Suprapubic skin (tissue), 4 donors: ENCODE results near the gene TAF10. TPM values are rescaled to one million over a fixed set of nuclear protein-coding genes. Genes with fewer than 3 reads are reported as not detected.
A peak's percentile ranks its signal among the peaks of the same experiment; 100 is the strongest.

Experiments used
- DNase-seq, 2 donors: peaks; one replicate each; pipeline ENCODE4 v3.0.0-alpha.2; 2019; ENCODE audit warnings: low spot score in 2 of 2
- H3K27ac ChIP-seq: fragments of 200-600 bp; sonication (generic); one replicate; pipeline ENCODE4 v1.5.1; 2019
- H3K27me3 ChIP-seq: fragments of 200-600 bp; sonication (generic); one replicate; pipeline ENCODE4 v1.5.1; 2019
- H3K36me3 ChIP-seq: fragments of 200-600 bp; sonication (generic); one replicate; pipeline ENCODE4 v1.5.1; 2019
- H3K4me1 ChIP-seq: fragments of 200-600 bp; sonication (generic); one replicate; pipeline ENCODE4 v1.5.1; 2019
- H3K4me3 ChIP-seq: fragments of 200-600 bp; sonication (generic); one replicate; pipeline ENCODE4 v1.5.1; 2019; ENCODE audit warnings: mild to moderate bottlenecking
- H3K9me3 ChIP-seq: fragments of 200-600 bp; sonication (generic); one replicate; pipeline ENCODE4 v1.5.1; 2019
- EP300 ChIP-seq: sonication (generic); formaldehyde crosslinking; IDR thresholded peaks from one replicate; pipeline ENCODE4 v1.6.1; 2017; ENCODE audit warnings: antibody characterized with exemption
- POLR2A ChIP-seq, 2 donors: fragments of 450-650 bp; IDR thresholded peaks; one replicate each; pipeline ENCODE4 v1.6.1; 2017; ENCODE audit warnings: antibody characterized with exemption in 2 of 2, mild to moderate bottlenecking in 2 of 2, moderate library complexity in 2 of 2
- POLR2AphosphoS5 ChIP-seq, 3 donors: sonication (generic); formaldehyde crosslinking; IDR thresholded peaks; one replicate each; pipeline ENCODE4 v1.6.1; 2017; ENCODE audit warnings: antibody characterized with exemption in 3 of 3
- WGBS: methylation state at CpG from one replicate; pipeline ENCODE4 v1.1.5; 2018; 5-methylcytosine and 5-hydroxymethylcytosine counted together
- total RNA-seq, 4 donors: library from RNA; depleted of rRNA; stranded (reverse); fragments of >200 nt; gene quantifications; one replicate each; pipeline ENCODE4 v1.1.0, GENCODE V29; 2016
- TF ChIP-seq, protein P1 (sequence below), 2 donors: fragments of 200-600 bp in 1 of 2; fragments of 450-650 bp in 1 of 2; sonication (generic) in 1 of 2; IDR thresholded peaks; one replicate each; pipeline ENCODE4 v1.5.1; 2016 to 2019; ENCODE audit warnings: antibody characterized with exemption in 2 of 2, mild to moderate bottlenecking in 1 of 2, moderate library complexity in 1 of 2

TAF10 gene
- total RNA-seq, 4 donors from 2014 or later = 24.1 to 54.5 (median 40.1) TPM

DNA sequence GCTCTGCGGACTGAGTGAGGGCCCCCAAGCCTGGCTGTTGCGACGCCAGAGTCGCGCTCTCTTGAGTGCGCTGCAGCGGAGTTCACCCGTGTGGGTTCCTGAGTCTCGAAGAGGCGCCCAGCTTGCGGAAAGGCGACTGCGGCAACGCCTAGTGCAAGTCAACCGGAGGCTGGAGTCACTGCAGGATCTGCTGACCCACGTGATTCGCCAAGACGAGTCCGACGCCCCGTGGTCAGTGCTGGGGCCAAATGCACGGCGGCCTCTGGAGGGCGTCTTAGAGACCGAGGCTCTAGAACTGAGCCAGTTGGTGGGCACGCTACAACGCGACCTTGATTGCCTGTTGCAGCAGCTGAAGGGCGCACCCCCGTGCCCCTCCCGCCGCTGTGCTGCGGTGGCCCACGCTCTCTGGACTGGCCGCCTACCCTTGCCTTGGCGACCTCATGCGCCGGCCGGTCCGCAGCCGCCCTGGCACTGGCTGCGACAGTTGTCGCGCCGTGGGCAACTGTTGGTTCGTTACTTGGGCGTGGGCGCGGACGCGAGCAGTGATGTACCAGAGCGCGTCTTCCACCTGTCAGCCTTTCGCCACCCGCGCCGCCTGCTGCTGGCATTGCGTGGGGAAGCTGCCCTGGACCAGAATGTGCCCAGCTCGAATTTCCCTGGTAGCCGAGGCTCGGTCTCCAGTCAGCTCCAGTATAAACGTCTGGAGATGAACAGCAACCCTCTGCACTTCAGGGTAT is 41.2 kb downstream of the TAF10 start:
- no peaks in the 10 kb centered on the region for H3K27me3 ChIP-seq
- H3K4me1 ChIP-seq = peaks cover 8% of the 10 kb centered on the region
- no peak for TF ChIP-seq POLR2A (IDR thresholded peaks at IDR 0.05)
- TF ChIP-seq POLR2AphosphoS5 (IDR thresholded peaks at IDR 0.05) = no peak
- no peak for TF ChIP-seq EP300
- TF ChIP-seq, protein P1, sequence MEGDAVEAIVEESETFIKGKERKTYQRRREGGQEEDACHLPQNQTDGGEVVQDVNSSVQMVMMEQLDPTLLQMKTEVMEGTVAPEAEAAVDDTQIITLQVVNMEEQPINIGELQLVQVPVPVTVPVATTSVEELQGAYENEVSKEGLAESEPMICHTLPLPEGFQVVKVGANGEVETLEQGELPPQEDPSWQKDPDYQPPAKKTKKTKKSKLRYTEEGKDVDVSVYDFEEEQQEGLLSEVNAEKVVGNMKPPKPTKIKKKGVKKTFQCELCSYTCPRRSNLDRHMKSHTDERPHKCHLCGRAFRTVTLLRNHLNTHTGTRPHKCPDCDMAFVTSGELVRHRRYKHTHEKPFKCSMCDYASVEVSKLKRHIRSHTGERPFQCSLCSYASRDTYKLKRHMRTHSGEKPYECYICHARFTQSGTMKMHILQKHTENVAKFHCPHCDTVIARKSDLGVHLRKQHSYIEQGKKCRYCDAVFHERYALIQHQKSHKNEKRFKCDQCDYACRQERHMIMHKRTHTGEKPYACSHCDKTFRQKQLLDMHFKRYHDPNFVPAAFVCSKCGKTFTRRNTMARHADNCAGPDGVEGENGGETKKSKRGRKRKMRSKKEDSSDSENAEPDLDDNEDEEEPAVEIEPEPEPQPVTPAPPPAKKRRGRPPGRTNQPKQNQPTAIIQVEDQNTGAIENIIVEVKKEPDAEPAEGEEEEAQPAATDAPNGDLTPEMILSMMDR (IDR thresholded peaks at IDR 0.05) = no peak
- H3K4me3 ChIP-seq = no peak overlapping the region
- no peak for DNase-seq
- H3K36me3 ChIP-seq = peaks cover 10% of the 10 kb centered on the region
- H3K27ac ChIP-seq = no peak overlapping the region
- WGBS = 42% methylated on average over 39 of the region's 62 CpGs
- H3K9me3 ChIP-seq = no peaks in the 10 kb centered on the region

DNA sequence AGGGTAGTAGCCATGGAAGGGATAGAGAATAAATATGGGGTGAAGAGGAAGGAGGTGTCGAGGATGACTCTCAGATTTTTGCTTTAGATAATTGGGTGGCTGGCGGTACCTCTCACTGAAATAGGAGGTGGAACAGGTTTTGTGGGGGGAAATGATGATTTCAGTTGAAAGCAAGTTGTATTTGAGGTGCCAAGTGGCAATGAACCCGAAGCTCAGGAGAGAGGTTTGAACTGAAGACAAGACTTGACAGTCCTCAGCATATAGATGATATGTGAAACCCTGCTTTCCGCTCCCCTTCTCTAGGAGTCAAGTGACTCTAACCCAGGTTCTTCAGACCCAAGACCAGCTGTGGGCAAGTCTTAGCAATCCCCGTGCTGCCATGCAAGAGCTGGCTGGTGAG is 42.3 kb downstream of the TAF10 start:
- H3K27me3 ChIP-seq = no peaks in the 10 kb centered on the region
- H3K9me3 ChIP-seq = no peaks in the 10 kb centered on the region
- TF ChIP-seq POLR2A (IDR thresholded peaks at IDR 0.05) (no peak), POLR2AphosphoS5 (IDR thresholded peaks at IDR 0.05) (no peak), EP300 (no peak)
- TF ChIP-seq, protein P1 (IDR thresholded peaks at IDR 0.05) = no peak
- 88% methylated on average over 5 of the region's 5 CpGs for WGBS
- peaks cover 8% of the 10 kb centered on the region for H3K4me1 ChIP-seq
- no peak overlapping the region for H3K4me3 ChIP-seq
- H3K27ac ChIP-seq = no peak overlapping the region
- H3K36me3 ChIP-seq = peaks cover 10% of the 10 kb centered on the region
- no peak for DNase-seq

DNA sequence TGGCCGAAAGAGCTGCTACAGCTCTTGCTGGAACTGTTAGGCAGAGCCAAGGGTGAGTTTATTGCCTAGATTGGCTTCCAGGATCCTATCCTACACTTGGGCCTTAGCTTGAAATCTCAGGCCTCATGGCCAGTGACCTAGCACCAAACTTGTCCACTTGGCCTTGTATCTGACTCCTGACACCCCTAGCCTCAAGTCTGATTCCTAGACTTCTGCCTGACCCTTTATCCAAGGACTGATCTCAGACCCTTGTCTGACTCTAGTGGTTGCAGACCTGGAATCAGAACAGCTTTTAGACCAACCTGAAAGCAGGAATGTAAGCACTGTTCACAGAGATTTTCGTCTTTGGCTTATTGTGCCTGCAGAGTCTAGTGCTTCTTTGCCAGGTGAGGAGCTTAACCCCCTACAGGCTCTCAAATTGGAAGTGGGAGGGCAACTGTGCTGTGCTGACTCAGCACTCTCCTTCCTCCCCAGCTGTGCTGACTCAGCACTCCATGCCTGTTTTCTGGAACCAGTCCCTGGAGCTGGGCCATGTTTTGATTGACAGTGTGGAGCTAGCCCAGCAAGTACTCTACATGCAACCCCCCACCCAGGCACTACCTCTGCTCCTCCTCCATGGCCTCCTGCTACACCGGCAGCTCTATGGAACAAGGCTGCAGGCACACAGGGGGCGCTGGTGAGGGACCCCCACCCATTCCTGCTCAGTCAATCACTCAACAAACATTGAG is 43.7 kb downstream of the TAF10 start:
- Histone ChIP-seq H3K9me3 (no peaks in the 10 kb centered on the region), H3K4me3 (no peak overlapping the region), H3K36me3 (peaks cover 19% of the 10 kb centered on the region), H3K27me3 (no peaks in the 10 kb centered on the region), H3K4me1 (peaks cover 8% of the 10 kb centered on the region), H3K27ac (no peak overlapping the region)
- peak in 1 of 2 donors; percentile 67 for DNase-seq
- WGBS = 59% methylated on average over 4 of the region's 4 CpGs
- TF ChIP-seq EP300 = no peak
- no peak for TF ChIP-seq POLR2AphosphoS5 (IDR thresholded peaks at IDR 0.05)
- TF ChIP-seq POLR2A (IDR thresholded peaks at IDR 0.05) = no peak
- TF ChIP-seq, protein P1 (IDR thresholded peaks at IDR 0.05) = no peak

DNA sequence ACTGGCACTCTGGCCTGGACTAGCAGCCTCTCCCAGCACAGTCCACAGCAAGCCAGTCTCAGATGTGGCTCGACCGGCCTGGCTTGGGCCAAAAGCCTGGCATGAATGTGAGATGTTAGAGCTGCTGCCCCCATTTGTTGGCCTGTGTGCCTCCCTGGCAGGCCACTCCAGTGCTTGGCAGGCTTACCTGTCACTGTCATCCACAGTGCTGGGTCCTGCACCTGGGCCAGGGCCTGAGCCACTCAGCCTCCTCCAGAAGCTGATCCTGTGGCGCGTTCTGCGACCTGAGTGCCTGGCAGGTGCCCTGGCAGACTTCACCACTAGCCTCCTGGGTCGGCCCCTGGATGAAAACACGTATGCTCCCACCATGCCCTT is 44.7 kb downstream of the TAF10 start:
- no peak for TF ChIP-seq POLR2AphosphoS5 (IDR thresholded peaks at IDR 0.05)
- TF ChIP-seq EP300 = no peak
- TF ChIP-seq, protein P1 (IDR thresholded peaks at IDR 0.05) = no peak
- no peak for TF ChIP-seq POLR2A (IDR thresholded peaks at IDR 0.05)
- Histone ChIP-seq H3K27ac (no peak overlapping the region), H3K36me3 (peaks cover 19% of the 10 kb centered on the region), H3K9me3 (no peaks in the 10 kb centered on the region), H3K4me3 (no peak overlapping the region), H3K4me1 (peaks cover 8% of the 10 kb centered on the region), H3K27me3 (no peaks in the 10 kb centered on the region)
- DNase-seq = peak in 1 of 2 donors; percentile 59
- WGBS = no CpG with 5 or more reads among the region's 7 CpGs

DNA sequence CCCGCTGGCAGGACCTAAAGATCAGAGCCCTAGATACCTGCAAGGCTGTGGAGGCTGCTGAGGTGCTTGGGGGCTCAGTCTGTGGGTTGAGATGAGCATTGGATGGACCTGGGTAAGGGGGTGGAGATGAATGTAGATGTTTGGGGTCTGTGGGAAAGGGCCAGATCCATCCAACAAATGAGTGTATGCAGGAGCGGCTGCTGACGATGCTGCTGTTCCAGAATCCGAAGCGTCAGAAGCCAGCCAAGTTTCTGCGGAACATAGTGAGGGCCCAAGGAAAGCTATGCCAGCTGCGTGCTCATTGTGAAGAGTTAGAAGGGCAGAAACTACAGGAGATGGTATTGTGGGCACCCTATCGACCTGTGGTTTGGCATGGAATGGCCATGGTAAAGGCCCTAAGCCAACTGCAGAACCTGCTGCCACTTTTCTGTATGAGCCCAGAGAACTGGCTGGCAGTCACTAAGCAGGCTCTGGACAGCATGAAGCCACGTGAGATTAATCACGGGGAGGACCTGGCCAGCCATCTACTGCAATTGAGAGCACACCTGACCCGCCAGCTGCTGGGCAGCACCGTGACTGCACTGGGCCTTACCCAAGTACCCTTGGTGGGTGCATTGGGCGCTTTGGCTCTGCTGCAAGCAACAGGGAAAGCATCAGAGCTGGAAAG is 45.2 kb downstream of the TAF10 start:
- no peaks in the 10 kb centered on the region for H3K27me3 ChIP-seq
- H3K36me3 ChIP-seq = peaks cover 19% of the 10 kb centered on the region
- no peak for DNase-seq
- H3K9me3 ChIP-seq = no peaks in the 10 kb centered on the region
- H3K4me1 ChIP-seq = peaks cover 8% of the 10 kb centered on the region
- H3K4me3 ChIP-seq = no peak overlapping the region
- TF ChIP-seq, protein P1 (IDR thresholded peaks at IDR 0.05) = no peak
- 89% methylated on average over 12 of the region's 13 CpGs for WGBS
- no peak overlapping the region for H3K27ac ChIP-seq
